GM20000 (cell line): ENCODE results near the gene NTF3.

ENCODE experiments used
- DNase-seq: peaks from one replicate; pipeline ENCODE4 v3.0.0; 2012; ENCODE audit warnings: low spot score
- CTCF ChIP-seq: IDR thresholded peaks from 2 replicates; pipeline ENCODE4 v1.5.1; 2012; ENCODE audit warnings: mild to moderate bottlenecking, control low read depth; ENCODE audit errors: extremely low read depth, missing control alignments

Gene NTF3

GRCh38 chr12:5439371-5439771 is 7.5 kb downstream of the NTF3 start:
- DNase-seq: no peak
- no peak for TF ChIP-seq CTCF

GRCh38 chr12:5439788-5440300 is 7.9 kb downstream of the NTF3 start:
- TF ChIP-seq CTCF: no peak
- no peak for DNase-seq

GRCh38 chr12:5440978-5441377 is 9.1 kb downstream of the NTF3 start:
- DNase-seq: no peak
- no peak for TF ChIP-seq CTCF

GRCh38 chr12:5441497-5442236 is 9.8 kb downstream of the NTF3 start:
- DNase-seq: no peak
- TF ChIP-seq CTCF: no peak

GRCh38 chr12:5442251-5443006 is 10.5 kb downstream of the NTF3 start:
- no peak for TF ChIP-seq CTCF
- peak; percentile 27 for DNase-seq

- no peak for DNase-seq
- no peak for TF ChIP-seq CTCF
These were observed 12.6 kb downstream of the NTF3 start for GRCh38 chr12:5444520-5444919.

- TF ChIP-seq CTCF: no peak
- no peak for DNase-seq
These were observed 15.4 kb downstream of the NTF3 start for GRCh38 chr12:5447320-5447719.
